GM19463 (cell line): ENCODE results near the gene DDX41.

Source experiments
- ATAC-seq: cut with Tn5 transposase; IDR thresholded peaks from one replicate; pipeline ENCODE4 v1.9.1; 2021; ENCODE audit warnings: mild to moderate bottlenecking, moderate library complexity; ENCODE audit not compliant: unreplicated experiment

Gene DDX41

GRCh38 chr5:177514541-177514940 is 2.2 kb downstream of the DDX41 start:
- ATAC-seq, result no peak

- no peak for ATAC-seq
These were observed 3.3 kb downstream of the DDX41 start for GRCh38 chr5:177513500-177513899.

GRCh38 chr5:177512736-177513380 is 3.9 kb downstream of the DDX41 start:
- no peak for ATAC-seq

GRCh38 chr5:177511796-177512675 is 4.7 kb downstream of the DDX41 start:
- no peak for ATAC-seq

GRCh38 chr5:177511181-177511580 is 5.6 kb downstream of the DDX41 start:
- ATAC-seq, result no peak

GRCh38 chr5:177510567-177511053 is 6.2 kb downstream of the DDX41 start:
- ATAC-seq, result peak; percentile 30

- ATAC-seq, result peak; percentile 32
These were observed 6.7 kb downstream of the DDX41 start for GRCh38 chr5:177509991-177510566.

GRCh38 chr5:177509381-177509951 is 7.3 kb downstream of the DDX41 start, which contains the start of gene DOK3:
Gene DOK3, minus strand, starts transcription at chr5:177509826. Its CDS starts 286 bp downstream, at chr5:177509540.
- ATAC-seq, result peak; percentile 30

- peak; percentile 35 for ATAC-seq
These were observed 7.9 kb downstream of the DDX41 start for GRCh38 chr5:177508837-177509236.

GRCh38 chr5:177508221-177508611 is 8.5 kb downstream of the DDX41 start:
- ATAC-seq, result no peak

- no peak for ATAC-seq
These were observed 9.1 kb downstream of the DDX41 start for GRCh38 chr5:177507596-177508220.

GRCh38 chr5:177507165-177507564 is 9.6 kb downstream of the DDX41 start:
- ATAC-seq, result no peak

- no peak for ATAC-seq
These were observed 11.7 kb downstream of the DDX41 start for GRCh38 chr5:177505075-177505474.

- ATAC-seq, result no peak
These were observed 12.4 kb downstream of the DDX41 start for GRCh38 chr5:177504086-177505056.

- no peak for ATAC-seq
These were observed 13.2 kb downstream of the DDX41 start for GRCh38 chr5:177503351-177504085.

- ATAC-seq, result no peak
These were observed 13.9 kb downstream of the DDX41 start for GRCh38 chr5:177502886-177503285.

- no peak for ATAC-seq
These were observed 14.7 kb downstream of the DDX41 start for GRCh38 chr5:177501874-177502678.
